ENCODE results near the gene CYB5A. TPM values are rescaled to one million over a fixed set of nuclear protein-coding genes. Genes with fewer than 3 reads are reported as not detected.
A peak's percentile ranks its signal among the peaks of the same experiment; 100 is the strongest.

The CYB5A gene
- total RNA-seq, 1 donor from 2014 or later, result 103 TPM

DNA sequence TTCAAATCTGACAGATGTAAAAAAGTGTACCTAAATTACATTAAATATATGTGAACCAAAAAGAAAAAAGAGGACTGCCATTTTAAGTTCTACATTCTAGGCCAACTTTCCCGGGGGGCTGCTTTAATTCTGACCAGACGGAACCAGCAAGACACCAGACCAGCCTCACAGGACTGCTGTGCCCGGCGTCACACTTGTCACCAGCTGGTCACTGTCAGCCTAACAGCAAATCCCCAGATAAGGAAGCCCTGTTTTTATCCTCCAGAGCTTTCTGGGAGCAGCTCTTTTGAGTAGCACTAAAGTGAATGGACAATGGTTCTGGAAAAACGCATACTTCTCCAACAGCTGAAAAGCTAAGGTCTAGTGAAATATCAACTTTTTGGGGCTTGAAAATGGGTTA, 35.6 kb downstream of the CYB5A start:
- peak; percentile 46 for DNase-seq
- peak; percentile 92 for ATAC-seq
- intact Hi-C loops (cut with micrococcal nuclease), result no loop called here

DNA sequence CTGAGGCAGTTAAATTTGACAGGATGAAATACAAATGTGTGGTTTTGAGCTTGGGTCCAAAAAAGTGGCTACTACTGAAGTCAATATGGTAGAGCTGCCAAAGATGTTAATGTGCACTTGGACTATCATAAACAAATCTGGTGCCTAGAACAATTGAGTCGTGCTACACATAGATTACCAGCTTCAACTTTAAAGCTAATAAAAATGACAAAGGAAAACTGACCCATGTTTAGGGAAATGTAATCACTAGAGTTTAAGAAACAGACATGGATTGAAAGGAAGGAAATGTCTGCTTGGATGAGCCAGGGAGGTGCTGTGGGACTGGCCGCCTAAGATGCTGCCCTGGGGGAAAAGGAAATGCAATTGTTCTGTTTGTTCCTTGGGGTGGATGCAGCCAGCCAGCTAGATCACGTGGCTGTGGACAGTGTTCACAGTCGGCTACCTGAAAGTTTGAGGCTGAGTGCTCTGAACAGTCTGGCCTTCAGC, 36.6 kb downstream of the CYB5A start:
- ATAC-seq (peak; percentile 62), DNase-seq (no peak)
- intact Hi-C loops (cut with micrococcal nuclease), result no loop called here

DNA sequence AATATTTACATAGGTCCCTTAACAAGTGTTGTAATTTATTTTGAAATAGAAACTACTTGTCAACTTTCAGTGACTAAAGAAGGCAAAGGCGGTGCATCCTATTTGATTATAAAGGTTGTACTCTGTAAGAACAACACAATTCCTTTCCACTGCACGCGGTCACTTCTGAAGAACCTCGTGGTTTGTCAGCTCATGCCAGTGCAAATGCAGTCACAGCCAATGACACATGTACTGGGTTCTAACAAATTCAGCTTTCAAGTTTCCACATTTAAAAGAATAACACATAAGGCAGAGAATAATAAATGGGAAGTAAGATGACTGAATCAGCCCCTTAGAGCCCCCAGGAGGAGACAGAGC, 39.7 kb downstream of the CYB5A start:
- intact Hi-C loops (cut with micrococcal nuclease), result no loop called here
- DNase-seq, result no peak
- ATAC-seq, result no peak

DNA sequence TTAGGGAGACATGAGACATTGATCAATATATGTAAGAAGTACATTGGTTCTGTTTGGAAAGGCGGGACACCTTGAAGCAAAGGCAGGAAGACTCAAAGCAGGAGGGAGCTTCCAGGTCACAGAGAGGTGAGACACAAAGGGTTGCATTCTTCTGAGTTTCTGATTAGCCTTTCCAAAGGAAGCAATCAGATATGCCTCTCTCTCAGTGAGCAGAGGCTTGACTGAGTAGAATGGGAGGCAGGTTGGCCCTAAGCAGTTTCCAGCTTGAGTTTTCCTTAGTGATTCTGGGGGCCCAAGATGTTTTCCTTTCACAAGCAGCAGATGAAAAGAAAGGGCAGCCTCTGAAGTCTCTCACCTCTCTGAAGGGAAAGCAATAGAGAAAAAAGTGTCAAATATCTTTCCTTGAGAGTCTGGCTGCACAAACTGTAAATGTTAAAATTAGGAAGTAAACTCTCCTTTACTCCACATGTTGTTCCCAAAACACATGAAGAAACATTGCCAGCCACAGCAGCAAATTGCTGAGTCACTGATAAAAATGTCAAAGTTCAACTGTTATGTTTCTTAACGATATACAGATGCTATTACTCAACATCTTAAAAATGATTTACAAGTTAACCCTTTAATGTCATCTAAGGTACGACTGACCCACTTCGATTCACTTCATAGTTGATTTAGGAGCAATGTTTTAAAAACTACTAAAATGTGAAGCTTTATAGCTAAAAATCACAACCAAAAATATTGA, 40.3 kb downstream of the CYB5A start:
- intact Hi-C loops (cut with micrococcal nuclease), result no loop called here
- DNase-seq (no peak), ATAC-seq (peak; percentile 27)

DNA sequence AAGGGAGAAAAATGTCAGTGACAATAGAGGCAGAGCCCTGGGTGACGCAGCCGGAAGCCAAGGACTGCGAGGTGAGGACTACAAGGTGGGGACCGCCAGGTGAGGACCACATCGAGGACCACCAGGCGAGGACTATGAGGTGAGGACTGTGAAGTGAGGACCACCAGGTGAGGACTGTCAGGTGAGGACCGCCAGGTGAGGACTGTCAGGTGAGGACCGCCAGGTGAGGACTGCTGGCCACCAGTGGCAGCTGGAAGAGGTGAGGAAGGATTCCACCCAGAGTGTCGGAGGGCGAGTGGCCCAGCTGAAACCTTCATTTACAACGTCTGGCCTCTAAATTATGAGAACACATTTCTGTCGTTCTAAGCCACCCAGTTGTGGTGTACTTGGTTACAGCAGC, 41.6 kb downstream of the CYB5A start:
- ATAC-seq (no peak), DNase-seq (no peak)
- intact Hi-C loops (cut with micrococcal nuclease), result no loop called here

DNA sequence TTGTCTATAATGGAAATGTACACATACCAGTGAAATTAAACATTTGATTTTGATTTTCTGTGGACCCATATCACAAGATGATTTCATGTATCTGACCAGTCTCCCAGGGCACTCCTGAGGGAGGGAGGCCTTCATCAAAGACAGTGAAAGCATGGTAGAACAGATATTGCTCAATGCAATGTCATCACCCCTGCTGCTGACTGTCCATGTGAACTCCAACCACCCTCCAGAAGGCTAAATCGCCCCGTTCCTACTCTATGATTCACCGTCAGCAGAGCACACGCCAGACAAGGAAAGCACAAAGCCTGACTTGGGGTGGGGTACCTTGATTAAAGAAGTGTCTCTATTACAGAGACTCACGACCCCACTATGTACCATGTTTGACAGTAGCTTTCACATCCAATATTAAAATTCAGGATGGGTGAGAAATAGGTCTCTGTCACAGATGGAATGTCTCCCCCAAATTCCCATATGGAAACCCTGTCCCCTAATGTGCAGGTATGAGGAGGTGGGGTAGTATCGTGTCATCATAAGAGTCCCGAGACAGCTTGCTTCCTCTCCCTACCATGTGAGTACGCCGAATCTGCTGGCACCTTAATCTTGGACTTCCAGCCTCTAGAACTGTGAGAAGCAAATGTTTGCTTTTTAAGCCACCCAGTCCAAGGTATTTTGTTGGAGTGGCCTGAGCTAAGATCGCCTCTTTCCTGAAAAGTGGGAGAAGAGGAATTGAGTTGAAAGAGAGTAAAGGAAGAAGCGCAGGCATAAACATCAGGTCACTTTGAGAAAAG, 42.4 kb downstream of the CYB5A start:
- intact Hi-C loops (cut with micrococcal nuclease), result no loop called here
- ATAC-seq, result peak; percentile 27
- DNase-seq, result no peak

DNA sequence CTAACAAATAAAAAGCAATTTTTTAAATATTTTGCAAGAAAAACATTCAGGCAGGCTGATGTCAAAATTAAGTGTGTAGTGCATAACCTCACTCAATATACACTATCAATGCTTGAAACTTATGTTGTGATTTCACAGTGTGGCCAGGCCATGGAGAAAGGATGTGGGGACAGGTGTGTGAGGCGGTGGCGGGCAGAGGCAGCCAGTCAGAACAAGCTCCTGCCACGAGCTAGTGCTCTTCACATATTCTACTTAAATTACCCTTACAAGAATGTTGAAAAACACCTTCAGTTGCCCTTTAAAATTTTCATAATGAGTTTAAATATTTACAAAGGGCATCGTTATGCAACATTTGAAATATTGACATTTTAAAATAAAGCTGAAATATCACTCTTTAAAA, 43.2 kb downstream of the CYB5A start:
- intact Hi-C loops (cut with micrococcal nuclease), result no loop called here
- ATAC-seq (no peak), DNase-seq (no peak)

DNA sequence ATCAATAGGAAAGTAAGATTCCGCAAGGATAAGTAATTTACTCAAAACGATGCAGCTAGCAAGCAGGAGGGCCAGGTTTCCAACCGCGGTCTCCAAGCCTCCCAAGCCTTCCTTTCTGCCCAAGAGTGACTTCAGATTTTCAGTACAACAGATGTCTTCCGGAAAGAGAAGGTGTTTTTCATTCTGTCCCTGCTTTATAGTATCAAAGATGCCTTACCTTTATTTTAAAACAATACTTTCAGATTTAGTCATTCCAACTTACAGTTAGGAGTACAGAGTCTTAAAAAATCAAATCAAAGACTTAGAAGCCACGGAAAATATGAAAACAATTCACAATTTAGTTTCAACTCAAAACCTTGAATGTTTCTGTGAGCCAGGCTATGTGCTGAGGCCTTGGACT, 43.6 kb downstream of the CYB5A start:
- DNase-seq (no peak), ATAC-seq (no peak)
- intact Hi-C loops (cut with micrococcal nuclease), result no loop called here

DNA sequence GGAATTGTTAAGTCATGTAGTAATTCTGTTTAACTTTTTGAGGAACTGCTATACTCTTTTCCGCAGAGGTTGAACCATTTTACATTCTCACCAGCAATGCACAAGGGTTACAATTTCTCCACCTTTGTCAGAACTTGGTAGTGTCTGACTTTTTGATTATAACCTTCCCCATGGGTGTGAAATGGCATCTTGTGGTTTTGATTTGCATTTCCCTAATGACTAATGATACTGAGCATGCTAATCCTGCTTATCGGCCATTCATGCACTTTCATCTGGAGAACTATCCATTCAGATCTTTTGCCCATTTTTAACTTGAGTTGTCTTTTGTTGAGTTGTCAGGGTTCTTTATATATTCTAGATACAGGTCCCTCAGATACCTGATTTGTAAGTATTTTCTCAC, 47.2 kb downstream of the CYB5A start:
- DNase-seq, result no peak
- intact Hi-C loops (cut with micrococcal nuclease), result no loop called here
- no peak for ATAC-seq

DNA sequence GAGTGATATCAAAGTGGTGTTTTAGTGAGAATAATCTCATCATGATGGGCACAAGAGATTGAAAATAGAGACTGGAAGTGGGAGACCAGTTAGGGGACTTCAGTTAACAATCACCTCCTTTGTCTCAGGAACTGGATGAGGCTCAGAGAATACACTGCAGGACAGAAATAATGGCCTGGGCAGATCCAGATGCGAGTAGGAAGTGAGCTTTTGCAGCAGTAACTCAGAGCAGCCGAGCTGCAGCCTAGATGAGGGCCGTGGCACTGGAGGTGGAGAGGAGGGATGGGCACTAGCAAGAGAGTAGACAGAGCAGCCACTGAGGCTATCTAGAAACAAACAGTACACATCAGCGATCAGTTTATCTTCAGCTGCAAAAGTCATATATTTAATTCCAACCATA, 48.6 kb downstream of the CYB5A start:
- intact Hi-C loops (cut with micrococcal nuclease), result loop anchor here (2.0 kb wide), 1 partner anchor 100 kb away; no protein-coding TSS in a partner anchor
- no peak for DNase-seq
- no peak for ATAC-seq

DNA sequence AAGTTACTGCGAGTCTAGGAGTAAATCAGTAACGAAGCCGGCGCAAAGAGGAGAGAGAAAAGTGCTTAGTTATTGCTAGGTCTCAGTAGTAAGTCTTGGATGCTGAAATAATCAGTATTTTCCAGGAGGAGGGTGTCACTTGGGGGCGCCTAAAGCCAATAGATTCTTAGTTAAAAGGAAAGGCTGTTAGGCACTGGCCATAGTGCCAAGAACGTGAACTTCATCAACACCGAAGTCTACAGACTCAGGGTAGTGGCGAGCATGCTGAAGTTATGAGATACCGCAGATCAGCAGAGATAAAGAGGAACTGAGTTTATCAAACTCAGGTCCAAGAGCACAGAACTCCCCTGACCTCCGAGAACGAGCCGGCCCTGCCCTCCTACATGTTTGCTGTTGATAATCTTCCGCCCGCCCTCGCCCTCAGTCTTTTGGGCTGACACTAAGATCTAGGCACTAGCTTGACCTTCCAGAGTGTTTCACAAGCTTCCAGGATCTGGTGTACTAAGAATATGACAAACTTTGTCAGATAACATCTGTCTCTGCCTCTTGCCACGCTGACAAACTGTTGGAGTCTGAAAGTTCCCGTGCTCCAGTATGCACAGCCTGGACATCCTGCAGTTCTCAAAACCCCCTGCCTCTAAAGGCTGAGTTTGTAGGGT, 49.2 kb downstream of the CYB5A start:
- no peak for DNase-seq
- intact Hi-C loops (cut with micrococcal nuclease), result loop anchor here (2.0 kb wide), 1 partner anchor 100 kb away; no protein-coding TSS in a partner anchor
- ATAC-seq, result peak; percentile 91

DNA sequence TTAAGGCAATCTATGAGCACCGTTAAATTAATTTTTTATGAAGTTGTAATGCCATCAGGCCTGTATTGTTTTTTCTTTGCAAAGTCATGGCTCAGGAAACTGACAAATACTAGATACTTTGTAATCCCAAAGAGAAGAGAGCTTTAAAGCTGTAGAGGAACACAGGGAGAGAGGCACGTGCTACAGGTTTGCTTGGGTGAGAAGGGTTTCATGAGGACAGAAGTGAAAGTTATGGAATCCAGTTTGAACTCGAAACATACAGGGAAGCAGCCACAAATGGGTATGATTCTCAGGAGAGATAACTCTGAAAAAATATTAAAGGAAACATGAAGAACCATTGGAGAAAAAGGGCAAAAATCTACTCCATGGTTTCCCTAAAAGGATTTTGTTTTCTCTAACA, 49.8 kb downstream of the CYB5A start:
- ATAC-seq (no peak), DNase-seq (no peak)
- intact Hi-C loops (cut with micrococcal nuclease), result loop anchor here (2.0 kb wide), 1 partner anchor 101 kb away; no protein-coding TSS in a partner anchor

DNA sequence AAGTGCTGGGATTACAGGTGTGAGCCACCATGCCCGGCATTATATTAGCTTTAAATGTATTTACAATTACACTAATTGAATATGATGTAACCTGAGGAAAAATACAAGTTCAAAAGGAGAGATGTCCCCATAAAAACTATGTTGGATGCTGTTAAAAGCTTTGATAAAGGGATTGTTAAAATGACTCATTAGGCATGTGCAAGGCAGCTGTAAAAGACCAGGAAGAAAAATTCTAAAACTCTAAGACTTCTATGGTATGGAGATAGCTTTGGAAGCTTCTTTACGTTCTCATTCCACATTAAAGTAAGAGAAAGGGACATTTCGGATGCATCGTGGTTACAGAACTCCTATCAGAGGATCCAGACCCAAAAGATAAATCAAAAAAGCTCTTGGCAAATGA, 50.3 kb downstream of the CYB5A start:
- DNase-seq, result no peak
- ATAC-seq, result no peak
- intact Hi-C loops (cut with micrococcal nuclease), result no loop called here

DNA sequence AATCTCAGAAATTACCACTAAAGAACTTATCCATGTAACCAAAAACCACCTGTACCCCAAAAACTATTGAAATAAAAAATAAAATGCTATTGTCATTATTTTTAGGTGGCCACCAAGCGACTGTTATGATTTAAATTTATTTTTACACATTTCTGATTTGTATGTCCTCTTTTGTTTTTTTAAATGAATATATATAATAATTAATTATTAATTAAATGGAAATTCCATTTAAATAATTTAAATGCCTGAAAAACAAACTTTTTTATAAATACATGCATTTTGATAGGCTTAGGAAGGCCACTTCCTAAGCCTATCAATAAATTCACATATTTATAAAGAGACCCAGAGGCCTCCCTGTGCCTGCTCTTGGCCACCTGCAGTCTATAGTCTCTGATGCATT, 52.2 kb downstream of the CYB5A start:
- intact Hi-C loops (cut with micrococcal nuclease), result no loop called here
- DNase-seq (no peak), ATAC-seq (no peak)

DNA sequence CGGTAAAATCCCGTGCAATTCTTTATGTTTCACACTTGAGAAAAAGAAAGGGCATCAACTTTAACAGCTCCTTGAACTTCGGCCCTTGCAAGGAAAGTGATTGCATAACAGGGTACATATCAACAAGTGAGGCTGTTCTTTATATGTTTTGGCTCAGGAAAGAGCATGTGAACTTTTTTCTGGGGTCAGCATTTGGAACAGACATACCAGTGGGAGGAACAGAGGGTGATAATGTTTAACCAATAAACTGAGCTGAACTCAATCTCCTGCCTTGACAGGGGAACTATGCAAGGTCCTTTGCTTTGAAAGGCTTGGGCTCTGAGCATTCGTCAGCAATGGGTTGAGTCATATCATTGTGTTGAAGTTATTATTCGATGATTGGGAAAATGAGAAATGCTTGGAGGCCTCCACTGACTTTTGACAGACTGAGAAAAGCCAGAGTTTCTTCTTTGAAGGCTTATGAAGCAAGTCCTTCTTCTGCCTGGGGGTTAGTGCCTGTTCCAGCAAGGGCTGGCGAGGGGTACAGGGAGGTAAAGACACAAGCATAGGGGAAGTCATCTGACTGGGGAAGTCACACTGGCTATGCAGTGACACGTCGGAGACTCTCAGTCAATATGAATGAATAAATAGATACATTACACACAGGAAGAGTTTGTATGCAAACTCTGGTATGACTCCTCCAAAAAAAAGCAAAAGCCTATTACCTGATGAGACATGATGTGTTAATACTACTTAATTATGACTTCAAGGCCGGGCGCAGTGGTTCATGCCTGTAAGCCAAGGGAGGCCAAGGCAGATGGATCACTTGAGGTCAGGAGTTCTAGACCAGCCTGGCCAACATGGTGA, 57.2 kb downstream of the CYB5A start:
- ATAC-seq, result peak; percentile 92
- no peak for DNase-seq
- intact Hi-C loops (cut with micrococcal nuclease), result no loop called here

DNA sequence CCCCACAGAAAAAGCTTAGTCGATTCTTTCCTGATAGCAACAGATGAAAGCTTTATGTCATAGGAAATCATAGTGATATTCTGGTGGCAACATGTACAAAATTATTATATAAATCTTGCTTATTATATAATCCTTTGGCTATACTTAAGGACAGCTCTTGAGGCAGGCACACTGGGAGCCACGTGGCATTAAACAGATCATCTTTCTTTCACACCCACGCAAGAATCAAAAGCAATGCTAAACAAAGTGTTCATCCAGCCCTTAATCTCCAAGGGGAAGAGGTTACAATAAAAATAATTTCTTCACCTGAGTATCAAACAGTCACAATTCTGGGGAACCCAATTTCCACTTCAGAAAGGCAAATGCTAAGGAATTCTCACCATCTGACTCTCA, 57.8 kb downstream of the CYB5A start:
- no peak for DNase-seq
- peak; percentile 44 for ATAC-seq
- intact Hi-C loops (cut with micrococcal nuclease), result no loop called here

DNA sequence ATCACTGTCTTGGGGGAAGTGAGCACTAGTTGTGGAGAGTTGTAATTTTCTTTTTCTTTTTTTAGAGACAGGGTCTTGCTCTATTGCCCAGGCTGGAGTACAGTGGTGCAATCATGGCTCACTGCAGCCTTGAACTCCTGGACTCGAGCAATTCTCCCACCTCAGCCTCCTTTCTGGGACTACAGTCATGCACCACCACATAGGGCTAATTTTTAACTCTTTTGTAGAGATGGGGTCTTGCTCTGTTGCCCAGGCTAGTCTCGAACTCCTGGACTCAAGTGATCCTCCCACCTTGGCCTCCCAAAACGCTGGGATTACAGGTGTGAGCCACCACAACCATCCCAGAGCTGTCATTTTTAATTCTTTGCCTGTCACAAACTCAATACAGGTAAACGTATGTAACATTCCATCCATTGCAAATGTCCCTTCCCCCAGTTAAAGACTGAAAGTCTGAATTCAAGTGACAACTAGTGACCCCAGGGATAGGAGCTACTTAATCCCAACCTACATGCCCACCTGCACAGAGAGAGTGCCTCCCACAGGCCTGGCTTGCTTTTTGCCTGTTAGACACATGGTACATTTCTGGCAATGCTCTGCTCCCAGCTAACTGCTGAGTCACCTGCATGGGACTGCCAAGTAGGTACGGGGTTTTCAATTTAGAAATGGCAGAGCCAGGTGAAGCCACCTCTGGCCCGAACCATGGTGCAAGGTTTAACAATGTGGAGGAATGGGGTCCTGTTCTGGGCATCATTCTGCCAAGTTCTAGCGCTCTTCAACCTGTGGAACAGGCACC, 60.6 kb downstream of the CYB5A start:
- ATAC-seq (no peak), DNase-seq (no peak)
- intact Hi-C loops (cut with micrococcal nuclease), result no loop called here

DNA sequence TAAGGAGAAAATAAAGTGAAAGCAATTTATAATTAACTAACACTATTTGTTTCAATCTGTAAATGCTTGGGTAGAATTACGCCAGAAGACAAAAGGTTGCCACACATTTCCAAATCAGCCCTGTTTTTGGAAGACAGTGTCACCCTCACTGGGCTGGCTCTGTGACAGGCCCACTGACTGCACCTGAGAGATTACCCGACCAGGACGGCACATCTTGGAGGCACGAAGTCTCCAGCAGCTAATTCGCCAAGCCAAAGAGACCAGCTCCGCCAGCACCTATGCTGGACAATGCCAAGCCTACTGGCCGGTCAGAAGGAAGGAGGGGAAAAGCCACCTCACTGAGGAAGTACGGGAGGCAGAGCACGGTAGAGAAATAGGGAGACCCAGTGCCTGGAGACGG, 61.9 kb downstream of the CYB5A start:
- ATAC-seq (no peak), DNase-seq (no peak)
- intact Hi-C loops (cut with micrococcal nuclease), result no loop called here

DNA sequence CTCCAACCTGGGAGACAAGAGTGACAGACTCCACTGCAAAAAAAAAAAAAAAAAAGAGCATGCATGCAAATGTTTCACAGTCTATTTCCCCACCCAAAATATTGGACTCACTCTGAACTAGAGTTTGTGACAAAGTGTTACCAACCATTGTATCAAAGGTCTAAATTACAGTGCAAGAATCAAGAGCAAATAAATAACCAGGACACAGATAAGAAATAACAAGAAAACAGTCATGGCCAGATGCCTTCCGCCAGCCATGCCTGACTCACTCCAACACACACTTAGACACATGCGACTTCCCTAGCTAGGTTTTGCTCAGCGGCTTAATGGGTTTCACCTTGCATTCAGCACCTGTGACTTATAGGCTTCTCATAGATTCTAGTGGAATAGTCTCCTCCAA, 62.8 kb downstream of the CYB5A start:
- ATAC-seq (no peak), DNase-seq (no peak)
- intact Hi-C loops (cut with micrococcal nuclease), result no loop called here

All from left ventricle myocardium superior (tissue), 1 donor.